Aortic smooth muscle cell (primary cell): ENCODE results near the gene HOXA4. TPM values are rescaled to one million over a fixed set of nuclear protein-coding genes. Genes with fewer than 3 reads are reported as not detected.

Source experiments
- total RNA-seq: library from RNA; depleted of rRNA; stranded (reverse); fragments of >200 nt; gene quantifications from 2 replicates; pipeline ENCODE4 v1.2.3, GENCODE V29; 2014

Gene HOXA4
- 0.12 and 0.13 TPM in 2 replicates for total RNA-seq

DNA sequence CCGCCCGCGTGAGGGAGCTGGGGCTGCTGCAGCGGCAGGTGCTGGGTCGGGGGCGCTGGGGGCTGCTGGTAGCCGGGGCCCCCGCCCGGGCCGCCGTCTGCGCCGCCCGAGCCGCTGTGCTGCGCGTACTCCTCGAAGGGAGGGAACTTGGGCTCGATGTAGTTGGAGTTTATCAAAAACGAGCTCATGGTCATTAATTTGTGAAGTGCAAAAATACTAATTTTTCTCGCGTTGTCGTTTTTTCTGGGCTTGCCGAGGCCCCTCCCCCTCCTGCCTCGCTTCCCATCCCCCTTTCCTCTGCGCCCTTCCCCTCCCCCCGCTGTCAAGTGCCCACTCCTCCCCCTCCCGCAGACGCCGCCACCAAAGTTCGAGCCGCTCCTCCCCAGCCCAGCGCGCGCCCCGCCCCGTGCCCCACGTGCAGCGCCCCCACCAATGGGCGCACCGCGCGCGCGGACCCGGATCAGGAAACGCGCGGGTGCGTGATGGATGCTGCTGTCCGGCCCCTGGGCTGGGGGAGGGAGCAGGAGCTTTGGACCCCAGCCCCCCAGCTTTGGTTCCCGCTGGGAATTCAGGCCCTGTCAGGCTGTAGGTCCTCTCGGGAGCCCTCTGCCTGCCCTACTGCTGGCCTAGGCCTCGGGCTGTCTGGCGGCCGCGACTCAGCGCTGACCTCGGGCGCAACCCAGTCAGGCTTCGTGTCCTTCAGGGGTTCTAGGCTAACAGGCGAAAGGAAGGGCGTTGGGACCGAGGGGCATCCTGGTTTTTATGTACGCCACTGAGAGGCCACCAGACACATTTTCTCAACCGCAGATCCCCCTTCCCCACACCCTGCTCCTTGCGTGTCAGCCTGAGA lies at the start of gene HOXA4:
TSS of gene HOXA4 (minus strand) at position 218 of the 850 bp plus-strand sequence. CDS start at position 194, 24 bp downstream.

DNA sequence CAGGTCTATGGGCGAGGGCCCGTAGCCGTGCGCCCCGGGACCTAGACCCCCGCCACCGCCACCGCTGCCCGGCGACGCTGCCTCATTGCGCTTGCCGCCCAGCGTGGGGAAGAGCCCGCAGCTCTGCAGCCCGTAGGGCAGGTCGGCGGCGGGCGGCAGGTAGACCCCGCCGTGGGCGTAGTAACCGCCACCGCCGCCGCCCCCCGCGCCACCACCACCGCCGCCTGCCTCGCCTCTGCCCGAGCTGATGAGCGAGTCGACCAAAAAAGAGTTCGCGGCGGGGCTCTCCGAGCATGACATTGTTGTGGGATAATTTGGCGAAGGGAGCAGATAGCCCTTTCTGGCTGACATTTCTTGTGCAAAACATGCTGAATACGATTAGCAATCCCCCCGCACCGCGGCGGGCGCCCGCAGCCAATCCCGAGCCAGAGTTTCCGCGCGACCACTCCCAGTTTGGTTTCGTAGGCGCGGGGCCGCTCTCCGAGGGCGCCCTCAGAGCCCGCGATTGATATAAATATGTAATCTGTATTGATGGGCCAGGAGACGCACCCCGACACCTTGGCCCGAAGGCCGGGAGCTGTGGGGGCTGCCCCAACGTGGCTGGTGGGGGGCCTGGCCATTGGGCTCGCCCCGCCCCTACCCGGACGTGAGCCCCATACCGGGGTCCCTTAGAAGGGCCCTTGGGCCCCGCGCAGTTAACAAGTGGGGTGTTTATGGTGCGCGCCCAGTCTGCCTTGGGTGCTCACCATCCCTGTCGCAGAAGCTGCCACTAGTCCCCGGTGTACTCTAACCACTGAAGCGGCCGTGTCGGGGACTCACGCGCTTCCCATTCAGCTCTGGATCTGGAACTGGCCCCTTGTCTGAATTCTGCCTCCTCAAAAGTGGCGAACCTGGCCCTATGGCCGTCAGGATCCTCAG lies 43.7 kb upstream of the HOXA4 start, which contains the start of gene HOXA10:
TSS of gene HOXA10 (minus strand) at position 365 of the 918 bp plus-strand sequence. CDS start at position 351, 14 bp downstream.

DNA sequence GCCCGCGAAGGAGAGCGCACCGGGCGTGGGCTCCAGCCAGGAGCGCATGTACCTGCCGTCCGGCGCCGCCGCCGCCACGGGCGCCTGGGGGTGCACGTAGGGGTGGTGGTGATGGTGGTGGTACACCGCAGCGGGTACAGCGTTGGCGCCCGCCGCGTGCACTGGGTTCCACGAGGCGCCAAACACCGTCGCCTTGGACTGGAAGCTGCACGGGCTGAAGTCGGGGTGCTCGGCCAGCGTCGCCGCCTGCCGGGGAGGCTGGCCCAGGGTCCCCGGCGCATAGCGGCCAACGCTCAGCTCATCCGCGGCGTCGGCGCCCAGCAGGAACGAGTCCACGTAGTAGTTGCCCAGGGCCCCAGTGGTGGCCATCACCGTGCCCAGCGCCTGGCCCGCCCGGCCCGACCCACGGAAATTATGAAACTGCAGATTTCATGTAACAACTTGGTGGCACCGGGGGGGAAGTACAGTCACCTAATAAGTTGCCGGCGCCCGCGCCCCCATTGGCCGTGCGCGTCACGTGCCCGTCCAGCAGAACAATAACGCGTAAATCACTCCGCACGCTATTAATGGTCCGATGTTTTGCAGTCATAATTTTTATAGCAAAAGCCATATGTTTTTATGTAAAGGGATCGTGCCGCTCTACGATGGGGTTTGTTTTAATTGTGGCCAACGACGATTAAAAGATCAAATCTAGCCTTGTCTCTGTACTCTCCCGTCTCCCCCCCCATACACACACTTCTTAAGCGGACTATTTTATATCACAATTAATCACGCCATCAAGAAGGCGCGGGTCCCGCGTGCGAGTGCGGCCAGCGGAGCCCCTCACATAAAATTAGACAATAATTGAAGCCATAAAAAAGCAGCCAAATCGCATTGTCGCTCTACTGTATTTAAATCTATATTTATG lies 34.8 kb upstream of the HOXA4 start, which contains the start of gene HOXA9:
TSS of gene HOXA9 (minus strand) at position 449 of the 907 bp plus-strand sequence. CDS start at position 369, 80 bp downstream.

DNA sequence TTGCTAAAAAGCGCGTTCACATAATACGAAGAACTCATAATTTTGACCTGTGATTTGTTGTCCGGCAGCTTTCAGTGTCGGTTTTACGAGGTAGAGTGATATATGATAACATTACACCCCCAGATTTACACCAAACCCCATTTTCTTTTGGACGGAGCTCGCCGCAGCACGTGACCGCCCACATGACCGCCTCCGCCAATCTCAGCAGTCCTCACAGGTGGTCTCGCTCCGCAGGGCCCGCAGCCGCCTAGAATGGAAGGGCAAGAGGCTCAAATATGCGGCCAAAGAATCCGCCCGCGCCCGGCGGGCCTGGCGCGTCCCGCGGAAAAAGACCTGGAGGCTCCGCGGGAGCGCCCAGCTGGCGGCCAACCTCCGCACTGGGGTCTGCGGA lies 25.9 kb upstream of the HOXA4 start, which contains the start of gene HOXA7:
TSS of gene HOXA7 (minus strand) at position 168 of the 391 bp plus-strand sequence. CDS start at position 38, 130 bp downstream.

DNA sequence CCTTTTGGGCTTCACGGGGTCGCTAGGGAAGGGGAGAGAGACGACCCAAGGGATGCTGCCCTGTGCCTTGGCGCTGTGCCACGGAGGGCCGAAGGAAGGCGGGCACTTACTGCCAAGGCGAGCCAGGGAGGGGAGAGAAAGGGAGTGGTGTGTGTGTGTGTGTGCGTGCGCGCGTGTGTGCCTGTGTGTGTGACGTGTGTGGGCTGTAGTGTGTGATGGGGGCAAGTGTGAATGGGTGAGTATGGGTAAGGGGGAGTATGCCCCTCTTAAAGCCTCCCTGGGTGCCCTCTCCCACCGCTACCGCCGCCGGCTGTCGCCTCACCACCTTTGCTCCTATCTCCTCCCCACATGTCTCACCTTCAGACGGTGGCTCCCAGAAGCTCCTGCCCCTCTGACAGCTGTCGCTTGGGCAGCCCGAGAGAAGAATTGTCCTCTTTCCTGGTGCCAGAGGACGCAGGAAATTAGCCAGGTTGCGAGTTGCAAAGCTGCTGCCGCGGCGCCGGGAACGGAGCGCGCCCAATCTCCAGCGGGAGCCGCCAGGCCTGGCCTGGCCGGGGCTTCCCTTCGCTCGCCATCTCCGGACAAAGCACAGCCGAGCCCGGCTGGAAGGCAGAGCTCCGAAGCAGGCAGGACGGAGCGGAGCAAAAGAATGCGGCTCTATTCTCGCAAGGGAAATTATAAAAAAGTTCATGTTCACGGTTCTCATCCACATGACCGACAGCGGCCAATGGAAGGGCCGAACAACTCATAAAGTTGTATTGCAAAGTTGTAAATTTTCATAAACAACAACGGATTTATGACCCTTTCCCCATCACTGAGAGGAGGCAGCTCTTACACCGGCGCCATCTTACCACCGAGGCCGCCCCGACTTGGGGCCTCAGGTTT lies 21.6 kb upstream of the HOXA4 start, which contains the start of gene HOXA3:
TSS of gene HOXA3 (minus strand) at position 653 of the 885 bp plus-strand sequence. CDS start 41,943 bp downstream, outside the sequence.

DNA sequence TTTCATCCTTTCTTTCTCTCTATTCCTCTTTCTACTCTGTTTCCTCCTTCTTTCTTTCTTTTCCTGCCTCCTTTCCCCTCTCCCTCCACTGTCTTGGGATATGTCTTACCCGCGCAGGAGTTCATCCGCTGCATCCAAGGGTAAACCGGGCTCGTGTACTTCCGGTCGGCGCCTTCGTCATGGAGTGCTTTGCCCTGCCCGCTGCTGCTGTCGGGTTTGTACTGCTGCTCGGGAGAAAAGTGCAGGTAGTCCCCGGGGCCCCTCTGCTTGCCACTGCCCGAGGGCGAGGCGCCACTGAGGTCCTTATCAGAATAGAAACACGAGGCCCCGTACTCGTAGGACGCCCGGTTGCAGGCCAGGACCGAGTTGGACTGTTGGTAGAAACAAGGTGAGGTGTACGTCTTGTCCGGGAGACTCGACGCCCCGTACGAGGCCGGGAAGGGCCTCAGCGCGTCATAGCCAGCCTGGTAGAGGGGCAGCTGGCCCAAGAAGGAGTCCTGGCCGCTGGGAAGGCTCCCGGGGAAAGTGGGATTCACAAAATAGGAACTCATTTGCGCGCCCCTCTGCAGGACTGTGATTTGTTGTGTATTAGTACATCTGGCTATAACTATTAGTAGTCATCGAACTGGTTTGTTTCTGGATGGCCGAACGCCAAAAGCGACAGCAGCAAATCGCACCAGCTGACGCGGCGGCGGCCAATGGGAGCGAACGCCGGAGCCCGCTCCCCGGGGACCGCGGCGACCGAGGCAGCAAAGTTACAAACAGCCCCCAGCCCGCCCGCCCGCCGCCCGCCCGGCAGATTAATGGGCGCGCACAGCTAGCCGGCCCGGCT lies 16.9 kb upstream of the HOXA4 start, which contains the start of gene HOXA6:
TSS of gene HOXA6 (minus strand) at position 576 of the 832 bp plus-strand sequence. CDS start at position 551, 25 bp downstream.

DNA sequence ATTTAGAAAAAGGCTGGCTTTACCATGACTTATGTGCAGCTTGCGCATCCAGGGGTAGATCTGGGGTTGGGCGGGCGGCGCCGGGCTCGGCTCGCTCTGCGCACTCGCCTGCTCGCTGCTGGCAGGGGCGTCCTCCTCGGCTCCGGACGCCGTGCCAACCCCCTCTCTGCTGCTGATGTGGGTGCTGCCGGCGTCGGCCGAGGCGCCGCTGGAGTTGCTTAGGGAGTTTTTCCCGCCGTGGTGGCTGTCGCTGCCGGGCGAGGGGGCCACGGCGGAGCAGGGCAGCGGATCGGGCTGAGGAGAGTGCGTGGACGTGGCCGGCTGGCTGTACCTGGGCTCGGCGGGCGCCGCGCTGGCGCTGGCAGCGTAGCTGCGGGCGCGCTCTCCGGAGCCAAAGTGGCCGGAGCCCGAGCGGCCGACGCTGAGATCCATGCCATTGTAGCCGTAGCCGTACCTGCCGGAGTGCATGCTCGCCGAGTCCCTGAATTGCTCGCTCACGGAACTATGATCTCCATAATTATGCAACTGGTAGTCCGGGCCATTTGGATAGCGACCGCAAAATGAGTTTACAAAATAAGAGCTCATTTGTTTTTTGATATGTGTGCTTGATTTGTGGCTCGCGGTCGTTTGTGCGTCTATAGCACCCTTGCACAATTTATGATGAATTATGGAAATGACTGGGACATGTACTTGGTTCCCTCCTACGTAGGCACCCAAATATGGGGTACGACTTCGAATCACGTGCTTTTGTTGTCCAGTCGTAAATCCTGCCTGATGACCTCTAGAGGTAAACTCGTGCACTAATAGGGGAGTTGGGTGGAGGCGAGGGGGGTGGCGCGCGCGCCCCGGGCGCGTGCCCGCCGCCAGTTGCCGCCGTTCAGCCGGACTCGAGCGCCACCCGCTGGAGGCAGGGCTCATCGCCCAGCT lies 12.7 kb upstream of the HOXA4 start, which contains the start of gene HOXA5:
TSS of gene HOXA5 (minus strand) at position 659 of the 927 bp plus-strand sequence. CDS start at position 585, 74 bp downstream.

DNA sequence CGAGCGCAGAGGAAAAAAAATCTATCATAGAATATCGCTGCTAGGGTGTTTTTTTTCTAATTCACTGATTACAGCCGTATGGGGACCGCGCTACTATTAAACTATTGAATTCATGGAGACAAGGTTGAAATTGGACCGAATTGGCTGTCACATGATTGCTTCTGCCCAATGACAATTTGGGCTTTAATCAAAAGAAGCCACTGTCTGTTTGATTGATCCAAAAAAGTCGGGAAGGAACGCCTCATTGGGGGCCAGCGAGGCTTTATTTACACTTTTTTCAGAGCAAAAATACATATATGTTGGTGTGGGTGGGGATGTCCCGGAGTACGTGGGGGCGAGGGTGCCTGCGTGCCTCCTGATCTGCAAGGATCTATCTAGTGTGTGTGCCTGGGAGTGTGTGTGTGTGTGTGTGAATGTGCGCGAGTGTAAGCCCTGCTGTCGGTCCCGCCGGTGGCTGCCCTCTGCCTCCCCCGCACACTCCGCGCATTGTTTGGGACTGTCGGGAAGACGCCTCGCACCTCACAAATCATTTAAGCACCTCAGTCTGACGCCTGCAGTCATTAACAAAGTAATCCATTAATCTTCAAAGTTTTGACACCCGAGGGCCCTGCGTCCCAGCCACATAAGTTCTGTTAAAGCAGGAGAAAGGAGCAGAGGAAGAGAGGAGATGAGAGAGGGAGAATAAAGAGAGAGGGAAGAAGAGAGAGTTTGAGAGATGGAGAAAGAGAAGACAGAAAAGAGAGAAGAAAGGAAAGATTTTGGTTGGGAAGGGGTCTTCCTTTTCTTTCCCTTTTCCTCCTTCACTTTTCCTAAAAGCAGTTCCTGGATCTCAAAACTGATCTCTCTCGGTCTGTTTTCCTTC lies 27.7 kb downstream of the HOXA4 start, which contains the start of gene HOXA2:
TSS of gene HOXA2 (minus strand) at position 103 of the 862 bp plus-strand sequence. CDS start 183 bp downstream, outside the sequence.

DNA sequence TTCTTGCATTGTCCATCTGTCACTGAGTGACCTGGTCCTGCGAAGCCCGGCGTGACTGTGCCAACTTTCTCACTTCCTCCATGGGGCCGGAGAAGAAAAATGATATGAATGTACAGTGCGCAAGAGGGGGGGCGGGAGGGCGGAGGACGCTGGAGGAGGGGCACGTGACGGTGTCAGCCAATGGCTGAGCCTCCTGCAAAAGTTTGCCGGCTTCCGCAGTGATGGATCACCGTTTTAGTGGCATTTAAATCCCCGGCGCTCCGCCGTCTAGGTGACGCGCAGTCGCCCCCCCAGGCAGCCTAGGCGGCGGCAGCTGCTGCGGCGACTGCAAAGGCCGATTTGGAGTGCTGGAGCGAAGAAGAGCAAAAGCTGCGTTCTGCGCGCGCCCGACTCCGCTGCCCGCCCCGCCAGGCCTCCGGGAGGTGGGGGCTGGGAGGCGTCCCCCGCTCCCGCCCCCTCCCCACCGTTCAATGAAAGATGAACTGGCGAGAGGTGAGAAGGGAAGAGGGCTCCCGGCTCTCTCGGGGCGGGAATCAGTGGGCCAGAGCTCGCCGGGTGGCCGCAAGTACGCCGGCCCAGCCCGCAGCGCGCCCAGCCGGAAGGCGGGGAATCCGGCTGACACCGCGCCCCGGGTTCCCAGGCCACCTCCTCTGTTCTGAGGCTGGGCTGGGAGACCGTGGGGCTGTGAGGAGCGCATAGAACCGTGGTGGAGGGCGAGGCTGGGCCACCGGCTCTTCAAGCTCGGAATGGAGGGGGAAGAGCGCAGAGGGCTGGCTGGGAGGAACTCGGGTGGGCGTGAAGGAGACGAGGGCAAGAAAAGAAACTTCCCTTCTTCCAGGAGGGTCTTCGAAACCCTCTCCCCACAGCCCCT lies 34.4 kb downstream of the HOXA4 start, which contains the start of gene HOXA1:
TSS of gene HOXA1 (minus strand) at position 104 of the 871 bp plus-strand sequence. CDS start at position 16, 88 bp downstream.

Other genes starting within 250 kb of the HOXA4 start
- gene HOXA1, start 34.8 kb downstream of the HOXA4 start, total RNA-seq, result 0.12 and 0.13 TPM in 2 replicates
- 0.79 and 0.99 TPM in 2 replicates for gene HOXA2, start 28.1 kb downstream of the HOXA4 start, total RNA-seq
- not detected in 2 replicates for gene HOXA5, start 12.9 kb upstream of the HOXA4 start, total RNA-seq
- gene HOXA6, start 17.0 kb upstream of the HOXA4 start, total RNA-seq, result not detected in 2 replicates
- 0.92 and 1.6 TPM in 2 replicates for gene HOXA3, start 21.8 kb upstream of the HOXA4 start, total RNA-seq
- gene HOXA7, start 25.9 kb upstream of the HOXA4 start, total RNA-seq, result not detected in 2 replicates
- gene HOXA9, start 34.8 kb upstream of the HOXA4 start, total RNA-seq, result not detected in 2 replicates
- gene HOXA10, start 43.6 kb upstream of the HOXA4 start, total RNA-seq, result under 0.01 TPM in 2 replicates
- gene HOXA11, start 54.5 kb upstream of the HOXA4 start, total RNA-seq, result not detected in 2 replicates
- not detected in 2 replicates for gene HOXA13, start 69.3 kb upstream of the HOXA4 start, total RNA-seq
- not detected in 2 replicates for gene EVX1, start 112.0 kb upstream of the HOXA4 start, total RNA-seq